HG03103 (cell line): Measurements from ENCODE around the gene NPAS2.

ENCODE experiments used
- ATAC-seq: cut with Tn5 transposase; IDR thresholded peaks from one replicate; pipeline ENCODE4 v1.9.1; 2021; ENCODE audit warnings: low read depth; ENCODE audit not compliant: unreplicated experiment

NPAS2 gene, protein sequence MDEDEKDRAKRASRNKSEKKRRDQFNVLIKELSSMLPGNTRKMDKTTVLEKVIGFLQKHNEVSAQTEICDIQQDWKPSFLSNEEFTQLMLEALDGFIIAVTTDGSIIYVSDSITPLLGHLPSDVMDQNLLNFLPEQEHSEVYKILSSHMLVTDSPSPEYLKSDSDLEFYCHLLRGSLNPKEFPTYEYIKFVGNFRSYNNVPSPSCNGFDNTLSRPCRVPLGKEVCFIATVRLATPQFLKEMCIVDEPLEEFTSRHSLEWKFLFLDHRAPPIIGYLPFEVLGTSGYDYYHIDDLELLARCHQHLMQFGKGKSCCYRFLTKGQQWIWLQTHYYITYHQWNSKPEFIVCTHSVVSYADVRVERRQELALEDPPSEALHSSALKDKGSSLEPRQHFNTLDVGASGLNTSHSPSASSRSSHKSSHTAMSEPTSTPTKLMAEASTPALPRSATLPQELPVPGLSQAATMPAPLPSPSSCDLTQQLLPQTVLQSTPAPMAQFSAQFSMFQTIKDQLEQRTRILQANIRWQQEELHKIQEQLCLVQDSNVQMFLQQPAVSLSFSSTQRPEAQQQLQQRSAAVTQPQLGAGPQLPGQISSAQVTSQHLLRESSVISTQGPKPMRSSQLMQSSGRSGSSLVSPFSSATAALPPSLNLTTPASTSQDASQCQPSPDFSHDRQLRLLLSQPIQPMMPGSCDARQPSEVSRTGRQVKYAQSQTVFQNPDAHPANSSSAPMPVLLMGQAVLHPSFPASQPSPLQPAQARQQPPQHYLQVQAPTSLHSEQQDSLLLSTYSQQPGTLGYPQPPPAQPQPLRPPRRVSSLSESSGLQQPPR

DNA sequence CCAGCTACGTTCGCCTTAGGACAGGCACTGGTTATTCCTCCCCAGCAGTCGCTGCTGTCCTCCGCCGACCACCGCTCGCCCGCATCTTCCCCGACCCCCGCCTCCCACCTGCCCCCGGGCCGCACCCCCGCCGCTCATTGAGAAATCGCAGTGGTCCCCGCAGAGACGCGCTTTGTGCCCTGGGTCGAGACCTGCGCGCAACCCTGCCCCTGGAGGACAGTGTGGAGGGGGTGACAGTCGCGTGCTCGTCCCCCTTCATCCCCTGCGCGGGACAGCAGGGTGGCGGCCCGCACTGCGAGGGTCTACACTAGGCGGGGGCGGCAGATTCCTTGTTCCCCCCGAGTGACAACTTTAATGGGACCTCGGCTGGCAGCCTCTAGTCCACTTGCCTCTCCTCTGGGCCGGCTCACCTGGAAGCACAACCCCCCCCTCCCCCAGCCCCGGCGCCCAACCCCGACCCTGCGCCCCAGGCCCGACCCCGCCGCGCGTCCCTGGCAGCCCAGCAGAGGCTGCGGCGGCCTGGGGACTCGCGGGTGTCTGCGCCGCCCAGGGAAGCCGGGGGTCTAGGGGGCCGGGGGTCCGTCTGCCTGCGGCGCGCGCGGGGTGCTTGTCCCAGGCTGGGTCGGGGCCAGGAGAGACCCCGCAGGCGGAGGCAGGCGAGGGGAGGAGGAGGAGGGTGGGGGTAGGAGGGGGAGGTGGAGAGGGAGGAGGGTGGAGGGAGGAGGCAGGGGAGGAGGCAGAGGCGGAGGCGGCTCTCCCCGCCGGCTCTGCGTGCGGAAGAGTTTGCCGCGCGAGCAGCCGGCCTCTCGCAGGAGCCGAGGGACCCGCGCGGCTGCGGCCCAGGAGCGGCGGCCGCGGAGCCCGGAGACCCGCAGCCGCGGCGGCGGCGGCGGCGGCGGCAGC, at the start of gene NPAS2:
TSS of gene NPAS2 (plus strand) at position 770 of the 903 bp plus-strand sequence. CDS start 84,616 bp downstream, outside the sequence.
- no peak for ATAC-seq

DNA sequence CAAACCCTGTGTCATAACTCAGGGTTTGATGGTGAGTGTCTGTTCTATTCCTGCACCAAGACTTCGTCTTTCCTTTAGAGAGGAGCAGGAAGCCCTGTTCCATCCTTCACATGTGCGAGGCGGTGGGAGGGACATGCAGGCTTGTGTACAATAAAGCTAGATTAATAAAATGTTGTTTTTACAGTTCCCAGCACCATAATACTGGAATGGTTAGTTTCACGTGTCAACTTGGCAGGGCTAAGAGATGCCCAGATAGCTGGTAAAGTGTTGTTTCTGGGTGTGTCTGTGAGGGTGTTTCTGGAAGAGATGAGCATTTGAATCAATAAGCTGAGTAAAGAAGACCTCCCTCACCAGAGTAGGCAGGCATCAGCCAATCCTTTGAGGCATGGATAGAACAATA, 48.8 kb upstream of the NPAS2 start:
- ATAC-seq: no peak

DNA sequence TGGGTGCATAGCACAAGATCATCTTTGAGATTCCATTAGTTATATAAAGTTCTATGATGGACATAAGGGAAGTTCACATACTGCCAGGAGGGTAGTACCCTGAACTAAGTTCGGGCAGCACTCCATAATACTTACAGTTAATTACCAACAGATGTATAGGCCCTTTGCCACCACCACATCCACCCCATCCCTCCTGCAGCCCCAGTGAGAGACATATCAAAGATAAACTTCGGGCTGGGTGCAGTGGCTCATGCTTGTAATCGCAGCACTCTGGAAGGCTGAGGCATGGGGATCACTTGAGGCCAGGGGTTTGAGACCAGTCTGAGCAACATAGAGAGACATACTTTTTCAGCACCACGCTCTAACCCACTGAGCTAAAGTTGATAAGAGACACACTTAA, 46.4 kb upstream of the NPAS2 start:
- ATAC-seq: no peak

DNA sequence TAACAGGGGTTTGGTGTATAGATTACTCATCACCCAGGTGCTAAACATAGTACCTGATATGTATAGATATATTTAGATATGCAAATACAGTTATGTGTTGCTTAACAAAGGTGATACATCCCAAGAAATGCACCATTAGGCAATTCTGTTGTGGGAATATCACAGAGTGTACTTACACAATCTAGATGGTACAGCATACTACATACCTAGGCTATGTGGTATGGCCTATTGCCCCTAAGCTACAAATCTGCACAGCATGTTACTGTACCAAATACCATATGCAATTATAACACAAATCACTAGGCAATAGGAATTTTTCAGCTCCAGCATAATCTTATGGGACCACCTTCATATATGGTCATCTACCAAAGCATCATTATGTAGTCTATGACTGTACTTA, 43.5 kb upstream of the NPAS2 start:
- no peak for ATAC-seq

DNA sequence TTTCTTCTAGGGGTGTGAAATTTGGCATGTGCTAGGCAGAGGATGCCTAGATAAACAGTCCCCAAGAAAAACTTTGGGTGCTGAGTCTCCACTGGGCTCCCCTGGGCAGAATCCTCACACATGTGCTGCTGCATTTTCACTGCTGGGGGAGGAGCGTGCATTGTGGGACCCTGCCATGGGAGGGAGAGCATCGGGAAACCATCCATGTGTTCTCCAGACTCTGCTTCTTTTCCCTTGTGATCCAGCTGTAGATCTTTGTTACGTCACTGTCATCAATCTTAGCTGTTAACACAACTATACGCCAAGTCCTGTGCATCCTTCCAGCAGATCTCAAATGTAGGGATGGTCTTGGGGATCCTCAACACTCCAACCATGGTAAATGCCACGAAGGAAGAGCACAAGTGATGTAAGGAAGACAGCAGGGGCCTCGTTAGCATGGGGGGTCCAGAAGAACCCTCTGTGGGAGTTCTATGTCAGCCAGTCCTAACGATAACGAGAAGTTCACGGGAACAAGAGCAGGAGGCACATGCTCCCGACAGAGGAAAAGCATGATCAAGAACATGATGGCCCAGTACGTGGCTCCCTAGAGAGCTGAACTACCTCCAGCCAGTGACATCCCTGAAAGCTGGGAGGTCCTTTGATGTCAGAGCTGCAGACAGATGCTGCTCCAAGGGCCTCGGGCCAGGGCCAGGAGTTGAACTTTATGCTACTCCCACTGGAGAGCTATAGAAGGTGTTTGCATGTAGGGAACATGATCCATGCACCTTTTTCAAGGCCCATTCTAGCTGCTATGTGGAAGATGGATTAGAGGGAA, 41.1 kb upstream of the NPAS2 start:
- no peak for ATAC-seq

DNA sequence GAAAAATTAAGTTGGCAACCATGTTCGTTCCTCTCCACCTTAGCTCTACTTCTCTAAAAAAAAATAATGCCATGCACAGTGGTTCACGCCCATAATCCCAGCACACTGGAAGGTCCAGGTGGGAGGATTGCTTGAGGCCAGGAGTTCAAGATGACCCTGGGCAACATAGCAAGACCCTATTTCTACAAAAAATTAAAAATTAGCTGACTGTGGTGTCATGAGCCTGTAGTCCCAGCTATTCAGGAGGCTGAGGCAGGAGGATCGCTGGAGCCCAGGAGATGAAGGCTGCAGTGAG, 40.1 kb upstream of the NPAS2 start:
- ATAC-seq: no peak

DNA sequence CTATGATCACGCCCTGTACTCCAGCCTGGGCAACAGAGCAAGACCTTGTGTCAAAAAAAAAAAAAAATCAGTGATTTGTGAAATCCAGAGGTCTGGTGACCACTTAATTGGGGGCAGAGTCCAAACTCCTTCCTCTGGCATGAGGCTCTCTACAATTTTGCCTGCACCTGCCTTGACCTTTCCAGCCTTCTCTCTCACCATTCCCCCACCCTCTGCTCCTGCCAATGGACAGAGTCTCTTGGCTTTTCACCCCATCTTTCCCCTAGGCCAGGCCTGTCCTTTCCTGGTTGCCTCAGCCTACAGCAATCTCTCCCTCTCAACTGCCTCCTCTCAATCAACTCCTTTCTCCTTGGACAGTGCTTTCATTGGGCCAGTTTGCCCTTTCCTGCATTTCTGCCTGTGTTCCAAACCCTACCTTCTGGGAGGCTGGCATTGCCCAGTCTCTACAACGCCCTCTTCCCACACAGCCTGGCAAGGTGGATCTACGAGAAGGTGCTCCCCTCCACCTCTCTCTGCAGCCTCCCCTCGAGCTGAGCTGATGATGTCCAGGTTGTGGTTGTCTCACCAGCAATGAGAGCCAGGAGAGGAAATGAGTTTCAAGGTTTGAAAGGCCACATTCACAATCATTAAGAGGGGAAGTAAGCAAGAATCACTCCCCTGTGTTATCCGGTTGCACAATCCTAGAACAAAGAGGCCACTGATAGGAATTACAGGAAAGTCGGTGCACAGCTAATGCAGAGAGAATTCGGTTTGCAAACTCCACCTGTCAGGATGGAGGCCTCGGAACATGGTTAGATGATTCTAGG, 39.5 kb upstream of the NPAS2 start:
- ATAC-seq: no peak

DNA sequence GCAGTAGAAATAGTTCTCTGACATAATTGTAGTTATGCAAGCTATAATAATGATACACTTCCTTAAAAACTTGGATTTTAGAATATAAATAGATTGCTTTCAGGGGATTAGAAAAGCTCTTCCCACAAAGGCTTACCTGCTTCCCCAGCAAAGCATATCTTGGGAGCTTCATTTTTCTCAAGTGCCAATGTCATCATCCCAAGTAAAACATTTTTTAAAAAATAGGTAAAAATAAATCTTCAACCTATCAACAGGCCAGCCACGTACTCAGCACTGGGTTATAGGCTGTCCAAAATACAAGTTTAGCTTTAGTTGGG, 39.0 kb upstream of the NPAS2 start:
- no peak for ATAC-seq

DNA sequence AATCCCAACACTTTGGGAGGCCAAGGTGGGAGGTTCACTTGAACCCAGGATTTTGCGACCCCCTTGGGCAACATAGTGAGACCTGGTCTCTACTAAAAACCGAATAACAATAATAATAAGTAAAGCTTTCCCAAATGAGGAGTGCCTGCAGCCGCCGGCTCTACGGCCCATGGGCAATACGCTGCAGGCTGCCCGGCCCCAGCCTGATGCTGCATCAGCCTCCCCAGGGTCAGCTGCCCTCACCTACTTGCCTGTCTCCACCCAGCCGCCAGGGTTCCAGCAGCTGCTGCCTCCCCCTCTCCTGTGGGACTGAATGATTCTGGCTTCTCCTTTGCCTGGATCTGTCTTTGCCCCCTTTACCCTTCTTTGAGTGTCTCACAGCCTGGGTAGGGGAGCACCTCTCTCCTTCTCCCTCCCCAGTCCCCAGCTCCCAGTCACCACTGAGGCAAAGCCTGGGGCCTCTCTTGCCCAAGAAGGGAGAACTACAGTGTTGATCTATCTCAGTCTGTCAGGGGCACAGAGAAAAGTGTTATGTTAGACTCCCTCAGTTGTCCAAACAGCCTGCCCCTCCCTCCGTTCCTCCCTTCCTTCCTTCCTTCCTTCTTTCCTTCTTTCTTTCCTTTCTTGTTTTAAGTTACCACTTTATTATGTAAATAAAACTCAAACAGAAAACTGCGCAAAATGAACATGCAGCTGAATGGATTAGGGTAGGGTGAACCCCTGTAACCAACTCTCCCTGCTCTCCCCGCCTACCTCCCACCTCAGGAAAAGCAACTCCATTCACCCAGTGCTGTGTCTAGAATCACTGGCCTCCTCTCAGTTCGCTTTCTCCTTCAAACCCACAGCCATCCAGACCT, 38.2 kb upstream of the NPAS2 start:
- no peak for ATAC-seq

DNA sequence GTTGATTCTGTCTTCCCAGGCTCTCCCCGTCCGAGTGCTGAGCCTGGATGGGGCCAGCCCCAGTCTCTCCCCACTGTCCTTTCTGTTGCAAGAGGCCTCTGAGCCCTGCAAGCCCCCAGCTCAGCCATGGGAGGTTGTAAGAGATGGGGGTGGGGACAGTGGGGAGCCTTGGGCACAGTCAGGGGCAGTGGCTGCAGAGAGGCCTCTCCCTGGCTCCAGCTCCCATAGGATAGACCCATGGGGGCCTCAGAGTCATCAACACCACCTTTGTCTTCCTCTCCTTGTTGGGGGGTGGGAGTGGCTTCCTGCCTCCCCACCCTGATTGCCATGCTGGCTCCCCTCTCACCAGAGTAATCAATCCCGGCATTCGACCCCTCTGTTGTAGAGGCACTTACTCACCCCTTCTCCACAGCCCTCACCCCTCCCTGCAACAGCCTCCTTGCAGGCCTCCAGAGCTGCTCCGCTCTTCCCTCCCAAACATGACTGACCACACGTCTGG, 37.5 kb upstream of the NPAS2 start:
- no peak for ATAC-seq

DNA sequence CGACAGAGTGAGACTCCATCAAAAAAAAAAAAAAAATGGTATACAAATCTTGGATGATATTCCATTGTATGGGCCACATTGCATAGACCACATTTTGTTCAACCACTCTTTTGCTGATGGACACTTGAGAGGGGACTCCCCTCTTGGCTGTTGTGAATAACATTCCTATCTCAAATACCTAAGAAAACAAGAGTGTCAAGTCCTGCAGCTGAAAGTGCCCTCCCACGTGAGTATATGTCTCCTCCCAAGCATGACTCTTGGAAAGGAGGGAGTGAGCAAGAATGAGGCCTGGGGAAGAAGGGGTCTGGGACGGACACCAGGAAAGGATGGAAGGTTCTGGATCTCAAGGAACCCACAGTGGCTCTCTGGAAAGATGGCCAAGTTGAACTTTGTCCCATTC, 36.0 kb upstream of the NPAS2 start:
- ATAC-seq: no peak

DNA sequence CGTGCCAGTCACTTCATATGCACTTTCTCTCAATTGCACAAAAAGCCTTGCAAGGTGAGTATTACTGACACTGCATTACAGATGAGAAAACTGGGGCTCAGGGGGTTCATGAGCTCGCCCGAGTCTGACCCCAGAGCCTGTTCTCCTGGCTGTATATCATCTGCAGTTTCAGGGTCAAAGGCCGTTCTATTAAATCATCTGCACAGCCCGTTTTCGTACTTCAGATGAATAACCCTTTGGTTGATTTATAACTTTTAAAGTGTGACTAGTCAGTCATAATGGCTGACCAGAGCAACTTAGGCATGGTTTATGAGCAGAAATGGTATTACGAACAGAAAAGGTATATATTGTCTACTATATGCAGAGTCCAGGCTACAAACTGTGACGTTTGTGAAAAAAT, 35.3 kb upstream of the NPAS2 start:
- no peak for ATAC-seq

DNA sequence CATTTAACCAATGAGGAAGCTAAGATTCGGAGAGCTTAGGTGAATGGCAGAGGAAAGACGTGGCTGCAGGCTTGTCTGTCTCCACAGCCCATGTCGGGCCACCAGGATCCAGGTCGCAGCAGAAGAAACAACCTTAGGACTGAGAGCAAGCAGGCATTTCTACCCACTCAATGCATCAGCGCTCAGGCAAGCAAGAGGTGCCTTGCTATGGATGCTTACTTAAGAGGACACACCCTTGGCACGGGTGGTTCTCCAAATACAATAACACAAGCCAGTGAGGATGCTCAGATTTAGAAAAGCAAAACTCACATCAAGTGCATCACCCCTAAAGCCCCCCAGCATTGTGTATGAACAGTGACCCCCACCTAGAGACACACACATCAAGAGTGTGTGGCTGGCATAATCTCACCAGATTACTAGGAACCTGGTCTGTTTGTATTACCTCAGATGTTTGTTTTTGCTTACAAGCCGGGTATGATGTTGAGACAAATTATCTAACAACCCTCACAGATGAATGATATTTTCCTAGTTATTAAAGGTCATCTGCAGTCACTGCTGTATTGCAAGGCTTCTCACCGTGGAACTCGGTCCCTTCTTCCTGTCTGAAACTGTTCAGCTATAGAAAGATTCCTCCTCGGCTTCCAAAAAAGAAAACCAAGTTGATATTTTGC, 34.2 kb upstream of the NPAS2 start:
- ATAC-seq: no peak

DNA sequence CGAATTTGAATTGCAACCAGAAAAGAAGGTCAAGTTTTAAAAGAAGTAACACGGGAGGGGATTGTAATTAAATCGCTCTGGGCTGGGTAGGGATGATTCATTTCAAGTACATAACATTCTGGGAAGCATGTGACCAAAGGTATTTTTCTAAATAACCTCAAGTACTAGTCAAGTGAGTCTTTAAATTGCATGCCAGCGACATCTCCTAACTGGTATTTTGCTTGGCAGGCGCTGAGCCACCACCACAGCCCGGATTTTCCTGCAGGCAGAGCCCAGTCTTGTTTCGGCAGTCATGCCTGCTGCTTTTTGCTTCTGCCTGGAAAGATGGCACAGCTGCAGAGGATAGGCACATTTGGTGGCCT, 33.7 kb upstream of the NPAS2 start:
- ATAC-seq: no peak

DNA sequence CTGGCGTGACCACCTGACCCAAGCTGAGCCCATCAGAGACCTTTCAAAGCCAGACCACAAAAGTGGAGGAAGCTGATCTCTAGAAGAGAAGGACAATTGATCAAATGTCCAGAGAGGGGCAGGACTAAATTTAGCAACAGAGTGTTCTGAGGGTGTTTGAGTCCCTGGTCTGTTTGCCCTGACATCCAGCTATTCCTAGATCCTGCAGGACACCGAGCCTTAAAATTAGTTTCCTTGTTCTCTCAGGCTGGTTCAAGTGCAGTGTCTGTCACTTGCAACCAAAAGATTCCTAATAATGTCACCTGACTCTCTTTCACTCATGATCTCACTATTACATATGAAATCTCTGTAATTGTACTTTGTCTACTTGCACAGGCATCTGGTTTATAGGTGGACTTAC, 33.0 kb upstream of the NPAS2 start:
- no peak for ATAC-seq

DNA sequence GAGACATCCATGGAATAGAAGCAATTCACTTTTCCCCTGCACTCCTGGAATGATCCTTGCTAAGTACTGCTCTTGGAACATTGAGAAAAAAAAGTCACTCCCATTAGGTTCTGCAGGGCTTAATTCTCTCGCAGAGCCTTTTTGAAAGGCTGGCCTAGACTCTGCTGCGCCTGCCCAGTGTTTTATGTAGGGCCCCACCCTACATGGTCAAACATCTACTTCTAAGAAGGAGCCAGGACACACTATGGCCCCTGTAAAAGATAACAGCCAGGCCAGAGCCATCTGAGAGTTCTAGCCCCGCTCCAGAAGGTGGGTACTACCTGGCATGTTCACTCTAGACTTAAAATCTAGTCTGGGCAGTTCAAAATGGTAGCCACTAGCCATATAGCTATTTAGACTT, 30.6 kb upstream of the NPAS2 start:
- ATAC-seq: no peak

DNA sequence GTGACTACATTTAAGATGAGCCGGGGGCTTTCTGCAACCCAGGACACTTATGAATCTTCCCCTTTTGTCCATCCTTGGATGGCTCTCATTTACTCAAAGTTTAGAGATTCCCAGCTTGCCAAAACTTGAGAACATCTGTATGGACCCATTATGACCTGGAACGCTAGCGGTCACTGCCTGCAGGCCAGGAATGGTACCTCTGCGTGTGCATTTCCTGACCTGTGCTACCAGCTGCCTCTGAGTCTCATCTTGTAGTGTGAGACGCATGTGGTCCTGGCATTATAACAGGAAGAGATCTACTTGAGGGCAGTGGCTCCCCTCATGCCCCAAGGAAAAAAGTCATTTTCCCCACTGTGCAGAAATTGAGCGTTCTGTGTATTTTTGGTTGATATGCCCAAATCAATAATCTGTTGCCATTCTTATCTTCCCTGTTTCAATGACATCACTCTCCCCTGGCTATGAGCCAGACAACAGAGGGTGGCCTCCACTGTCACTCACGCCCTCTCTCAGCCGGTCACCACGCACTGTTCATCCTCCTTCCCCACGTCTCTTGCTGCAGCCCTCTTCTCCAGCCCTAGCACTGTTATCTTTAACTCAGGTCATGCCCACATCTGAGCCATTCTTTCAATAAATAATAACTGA, 28.5 kb upstream of the NPAS2 start:
- no peak for ATAC-seq

DNA sequence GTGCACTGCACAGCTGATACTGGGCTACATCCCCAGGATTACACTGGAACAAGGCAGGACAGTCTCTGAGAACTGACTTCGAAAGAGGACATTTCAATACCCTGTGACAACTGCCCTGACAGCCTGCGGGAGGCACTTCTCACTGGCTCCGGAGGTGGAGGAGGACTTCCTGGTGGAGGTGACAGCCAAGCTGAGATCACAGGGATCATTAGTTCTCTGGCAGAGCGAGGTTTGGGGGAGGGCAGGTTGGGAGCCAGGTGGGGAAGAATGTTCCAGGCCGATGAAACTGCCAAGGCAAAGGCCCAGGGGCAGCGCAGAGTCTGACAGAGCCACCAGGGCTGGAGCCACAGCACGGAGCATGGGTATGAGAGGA, 28.0 kb upstream of the NPAS2 start:
- ATAC-seq: no peak
